ENCODE data around the gene QRSL1. TPM values are rescaled to one million over a fixed set of nuclear protein-coding genes. Genes with fewer than 3 reads are reported as not detected.

QRSL1 gene
- total and polyA plus RNA-seq, 9 of the 15 experiments (the other 6 are each of a cell fraction or from before 2014, with no cell fraction given), result 14.6 to 31.5 (median 23.0) TPM

- TF ChIP-seq DNMT1 (IDR thresholded peaks at IDR 0.05) (no peak), USF2 (CRISPR knock-in tag; IDR thresholded peaks at IDR 0.05) (no peak), MYBL2 (IDR thresholded peaks at IDR 0.05; ENCODE audit: low read depth) (no peak), MYBL2 (CRISPR knock-in tag; IDR thresholded peaks at IDR 0.05; ENCODE audit: borderline replicate concordance) (no peak), CHAMP1 (IDR thresholded peaks at IDR 0.05) (no peak), THAP12 (CRISPR knock-in tag; IDR thresholded peaks at IDR 0.05) (no peak), PHTF2 (CRISPR knock-in tag; IDR thresholded peaks at IDR 0.05) (no peak), ZNF780A (CRISPR knock-in tag; IDR thresholded peaks at IDR 0.05) (no peak), NUFIP1 (IDR thresholded peaks at IDR 0.05; ENCODE audit: partially characterized antibody) (peak; percentile 19), PRMT5 (CRISPR knock-in tag; IDR thresholded peaks at IDR 0.05) (no peak), ETS1 (conservative IDR thresholded peaks at IDR 0.05; ENCODE audit: control insufficient read depth, low read depth, low read length) (peak; percentile 52; the same call in 1 of the 2 replicates), CUX1 (CRISPR knock-in tag; IDR thresholded peaks at IDR 0.05) (no peak), MEF2A (IDR thresholded peaks at IDR 0.05; ENCODE audit: control insufficient read depth, low read depth, low read length) (no peak)
Measured at GRCh38 chr6:106629103-106629858, at the start of gene QRSL1, which contains the start of gene RTN4IP1 (continued).

Data from K562 (cell line).